HEK293T (cell line): ENCODE measurements around the gene STK4.

Experiments
- CTCF ChIA-PET: fragments of 350-600 bp; formaldehyde crosslinking; extraction: SDS; loops from one replicate; lab custom pipeline; 2021; ENCODE audit warnings: antibody characterized with exemption, inconsistent platforms; lab: Yijun Ruan, JAX
- POLR2A ChIA-PET: fragments of 350-600 bp; formaldehyde crosslinking; extraction: SDS; loops from one replicate; lab custom pipeline; 2020; ENCODE audit warnings: antibody characterized with exemption, inconsistent platforms; lab: Yijun Ruan, JAX
- DNase-seq: peaks from one replicate; pipeline ENCODE4 v3.0.0; 2012; ENCODE audit warnings: mixed read lengths; ENCODE audit errors: extremely low spot score
- ARNT ChIP-seq: fragments of 450-650 bp; IDR thresholded peaks from 2 replicates; pipeline ENCODE4 v1.6.1; 2017; ENCODE audit warnings: mild to moderate bottlenecking
- BHLHE40 ChIP-seq: fragments of 450-650 bp; IDR thresholded peaks from 2 replicates; pipeline ENCODE4 v1.6.1; 2016; ENCODE audit warnings: mild to moderate bottlenecking, moderate library complexity, borderline replicate concordance
- CTBP1 ChIP-seq: fragments of 450-650 bp; IDR thresholded peaks from 2 replicates; pipeline ENCODE4 v1.6.1; 2016; ENCODE audit warnings: borderline replicate concordance
- ELF4 ChIP-seq: fragments of 450-650 bp; IDR thresholded peaks from 2 replicates; pipeline ENCODE4 v1.6.1; 2017; ENCODE audit warnings: antibody characterized with exemption
- FOXA1 ChIP-seq: fragments of 450-650 bp; IDR thresholded peaks from 2 replicates; pipeline ENCODE4 v1.6.1; 2016; ENCODE audit warnings: mild to moderate bottlenecking
- FOXK2 ChIP-seq: fragments of 450-650 bp; IDR thresholded peaks from 2 replicates; pipeline ENCODE4 v1.6.1; 2016; ENCODE audit warnings: mild to moderate bottlenecking
- FOXM1 ChIP-seq: fragments of 450-650 bp; IDR thresholded peaks from 2 replicates; pipeline ENCODE4 v1.6.1; 2017; ENCODE audit warnings: mild to moderate bottlenecking, borderline replicate concordance
- HDGF ChIP-seq: fragments of 450-650 bp; IDR thresholded peaks from 2 replicates; pipeline ENCODE4 v1.6.1; 2017; ENCODE audit warnings: antibody characterized with exemption, borderline replicate concordance
- L3MBTL2 ChIP-seq: fragments of 450-650 bp; conservative IDR thresholded peaks from 2 replicates; pipeline ENCODE4 v1.6.1; 2016; ENCODE audit warnings: mild to moderate bottlenecking
- LEF1 ChIP-seq: fragments of 450-650 bp; IDR thresholded peaks from 2 replicates; pipeline ENCODE4 v1.6.1; 2017; ENCODE audit warnings: mild to moderate bottlenecking, borderline replicate concordance
- NFRKB ChIP-seq: fragments of 450-650 bp; IDR thresholded peaks from 2 replicates; pipeline ENCODE4 v1.6.1; 2016; ENCODE audit warnings: mild to moderate bottlenecking, moderate library complexity
- SP1 ChIP-seq: fragments of 450-650 bp; IDR thresholded peaks from 2 replicates; pipeline ENCODE4 v1.6.1; 2017
- SUZ12 ChIP-seq: fragments of 450-650 bp; IDR thresholded peaks from 2 replicates; pipeline ENCODE4 v1.6.1; 2016; ENCODE audit warnings: mild to moderate bottlenecking
- TARDBP ChIP-seq: fragments of 450-650 bp; IDR thresholded peaks from 2 replicates; pipeline ENCODE4 v1.6.1; 2016
- ZNF384 ChIP-seq: fragments of 450-650 bp; IDR thresholded peaks from 2 replicates; pipeline ENCODE4 v1.6.1; 2016
- TF ChIP-seq, protein P1 (sequence below): fragments of 450-650 bp; IDR thresholded peaks from 2 replicates; pipeline ENCODE4 v1.6.1; 2016

Gene STK4

DNA sequence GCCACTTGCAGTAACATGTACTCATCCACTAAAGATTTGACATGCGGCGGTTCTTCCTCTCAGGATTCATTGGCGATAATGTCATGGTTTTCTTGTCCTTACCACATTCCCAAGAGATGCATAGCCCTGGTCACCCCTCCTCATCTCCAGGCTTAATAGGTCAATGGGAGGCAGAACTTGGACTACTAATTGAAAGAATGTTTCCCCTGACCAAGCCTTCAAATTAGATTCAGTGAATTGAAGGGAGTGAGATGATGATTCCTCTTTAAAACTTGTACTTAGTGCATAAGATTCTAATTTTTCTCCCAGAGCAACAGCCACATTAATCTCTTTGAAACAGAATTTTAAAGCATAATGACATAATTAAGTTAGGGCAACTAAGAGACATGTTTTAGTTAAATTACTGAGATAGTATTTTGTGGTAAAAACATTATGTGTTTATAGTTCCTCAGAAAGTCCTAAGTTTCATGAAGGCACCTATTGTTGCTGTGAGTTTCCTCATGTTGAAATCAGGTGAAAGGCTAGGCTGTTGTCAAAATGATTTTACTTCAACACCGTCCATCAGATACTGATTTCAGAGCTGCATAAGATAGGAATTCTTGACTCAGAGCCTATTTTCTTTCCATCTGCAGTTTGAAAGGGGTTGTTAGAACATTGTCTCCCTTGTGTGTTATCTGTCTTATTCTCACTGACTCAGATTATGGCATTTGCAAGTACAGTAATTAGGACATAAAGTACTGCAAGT lies 48.5 kb downstream of the STK4 start:
- no peak for DNase-seq
- TF ChIP-seq FOXK2 (no peak), ARNT (no peak), BHLHE40 (no peak), SUZ12 (no peak), FOXM1 (no peak), CTBP1 (no peak), ZNF384 (no peak), HDGF (no peak), TARDBP (no peak), NFRKB (no peak), L3MBTL2 (no peak), LEF1 (no peak), SP1 (no peak), ELF4 (no peak), FOXA1 (no peak)
- TF ChIP-seq, protein P1, sequence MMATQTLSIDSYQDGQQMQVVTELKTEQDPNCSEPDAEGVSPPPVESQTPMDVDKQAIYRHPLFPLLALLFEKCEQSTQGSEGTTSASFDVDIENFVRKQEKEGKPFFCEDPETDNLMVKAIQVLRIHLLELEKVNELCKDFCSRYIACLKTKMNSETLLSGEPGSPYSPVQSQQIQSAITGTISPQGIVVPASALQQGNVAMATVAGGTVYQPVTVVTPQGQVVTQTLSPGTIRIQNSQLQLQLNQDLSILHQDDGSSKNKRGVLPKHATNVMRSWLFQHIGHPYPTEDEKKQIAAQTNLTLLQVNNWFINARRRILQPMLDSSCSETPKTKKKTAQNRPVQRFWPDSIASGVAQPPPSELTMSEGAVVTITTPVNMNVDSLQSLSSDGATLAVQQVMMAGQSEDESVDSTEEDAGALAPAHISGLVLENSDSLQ = no peak
- POLR2A ChIA-PET = no interaction called here
- CTCF ChIA-PET = no interaction called here

DNA sequence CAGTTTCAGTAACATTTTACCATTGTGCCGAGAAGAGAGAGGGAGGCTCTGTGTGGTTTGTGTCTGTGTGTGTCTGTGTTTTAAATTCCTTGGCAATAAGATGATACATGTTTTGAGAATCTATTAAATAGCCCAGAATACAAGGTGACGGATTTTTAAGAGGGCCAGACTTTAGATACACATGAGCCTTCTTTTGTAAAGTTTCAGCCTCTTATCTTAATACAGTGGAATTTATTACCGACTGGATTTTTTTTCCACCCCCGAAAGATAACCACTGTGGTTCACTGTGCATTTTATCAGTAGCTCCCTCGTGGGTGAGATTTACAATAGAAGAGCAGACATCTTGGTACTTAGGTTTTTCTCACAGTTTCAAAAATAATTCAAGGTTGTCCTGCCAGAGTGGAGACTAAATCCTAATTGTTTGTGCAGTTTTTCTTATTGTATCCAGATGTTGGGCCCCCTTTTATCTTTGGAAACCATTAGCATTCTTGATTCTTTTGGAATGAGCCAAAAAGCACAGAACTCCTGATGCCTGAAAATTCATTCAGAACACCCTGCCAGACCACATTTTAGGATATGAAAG lies 49.9 kb downstream of the STK4 start:
- DNase-seq = no peak
- no peak for TF ChIP-seq BHLHE40
- no peak for TF ChIP-seq FOXM1
- TF ChIP-seq L3MBTL2 = no peak
- no peak for TF ChIP-seq NFRKB
- TF ChIP-seq SUZ12 = no peak
- TF ChIP-seq, protein P1 = no peak
- no peak for TF ChIP-seq LEF1
- TF ChIP-seq FOXK2 = no peak
- TF ChIP-seq FOXA1 = no peak
- no peak for TF ChIP-seq ELF4
- CTCF ChIA-PET = interaction anchor here (0.6 to 1.3 kb wide), 3 partner anchors 28 to 80 kb away, joined by 3 to 4 read pairs (median 3); no protein-coding TSS in a partner anchor
- POLR2A ChIA-PET = no interaction called here

DNA sequence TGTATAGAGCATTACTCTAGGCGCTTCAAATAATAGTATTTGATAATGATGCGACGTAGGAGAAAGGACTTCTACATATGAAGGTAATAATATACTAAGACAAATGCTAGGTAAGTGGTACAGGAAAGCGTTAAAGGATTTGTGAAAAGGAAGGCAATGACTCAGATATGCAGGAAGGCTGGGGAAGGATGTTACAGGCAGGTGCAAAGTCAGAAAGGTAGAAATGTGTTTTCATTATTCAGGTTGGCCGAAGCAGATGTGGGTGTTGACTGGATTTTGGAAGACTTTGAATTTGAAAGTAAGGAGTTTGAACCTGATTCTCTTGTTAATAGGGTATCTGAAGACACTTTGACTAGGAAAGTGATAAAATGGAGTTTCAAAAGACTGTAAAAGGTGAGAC lies 51.0 kb downstream of the STK4 start:
- no peak for DNase-seq
- POLR2A ChIA-PET = interaction anchor here (1.2 kb wide), 1 partner anchor 273 kb away, joined by 3 read pairs; no protein-coding TSS in a partner anchor
- CTCF ChIA-PET = interaction anchor here (1.1 kb wide), 1 partner anchor 27 kb away, joined by 3 read pairs; no protein-coding TSS in a partner anchor
- TF ChIP-seq FOXM1 (no peak), FOXK2 (no peak), CTBP1 (no peak)

DNA sequence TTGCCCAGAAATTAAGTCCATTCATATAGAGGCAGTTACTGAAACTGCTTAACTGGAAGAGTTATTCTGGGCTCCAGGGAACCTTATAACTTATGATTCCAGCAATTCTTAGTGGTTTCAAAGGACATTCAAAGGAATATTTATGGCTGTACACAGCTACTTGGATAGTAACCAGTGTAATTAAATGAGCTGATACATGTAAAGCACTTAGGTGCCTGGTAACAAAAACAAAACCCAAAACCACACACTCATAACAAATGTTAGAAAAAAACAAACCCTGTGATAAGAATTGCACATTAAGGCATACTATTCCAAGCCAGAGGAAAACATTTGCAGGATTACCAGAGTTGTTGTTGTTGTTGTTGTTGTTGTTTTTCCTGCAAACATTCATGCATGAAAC lies 51.5 kb downstream of the STK4 start:
- DNase-seq = no peak
- CTCF ChIA-PET = no interaction called here
- POLR2A ChIA-PET = interaction anchor here (1.2 kb wide), 2 partner anchors 74 to 273 kb away, joined by 3 to 4 read pairs; no protein-coding TSS in a partner anchor
- TF ChIP-seq ZNF384 (no peak), FOXK2 (no peak), ELF4 (no peak), L3MBTL2 (no peak)
- TF ChIP-seq, protein P1 = no peak

DNA sequence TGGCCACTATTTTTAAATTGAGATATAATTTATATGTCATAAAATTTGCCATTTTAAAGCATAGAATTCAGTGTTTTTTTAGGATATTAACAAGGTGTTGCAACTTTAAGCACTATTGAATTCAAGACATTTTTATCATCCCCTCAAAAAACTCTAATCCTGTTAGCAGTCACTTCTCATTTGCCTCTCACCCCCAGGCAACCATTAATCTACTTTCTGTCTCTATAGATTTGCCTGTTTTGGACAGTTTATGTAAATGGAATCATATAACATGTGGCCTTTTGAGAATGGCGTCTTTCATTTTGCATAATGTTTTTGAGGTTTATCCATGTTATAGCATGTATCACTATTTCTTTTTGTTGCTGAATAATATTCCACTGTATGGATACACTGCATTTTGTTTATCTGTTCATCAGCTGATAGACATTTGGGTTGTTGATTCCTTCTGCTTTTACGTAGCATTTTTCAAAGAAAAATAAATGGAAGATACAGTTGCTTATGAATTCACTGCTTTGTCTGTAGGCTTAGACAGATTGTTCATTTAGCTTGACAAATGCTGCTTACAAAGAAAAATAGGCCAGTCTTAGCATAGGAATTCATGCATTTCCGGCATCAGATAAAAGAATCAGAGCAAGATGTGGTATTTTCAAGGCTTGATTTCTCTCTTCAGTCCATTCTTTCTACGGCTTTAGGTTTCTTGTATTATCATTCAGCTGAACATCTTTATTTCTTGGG lies 52.9 kb downstream of the STK4 start:
- DNase-seq = no peak
- ChIA-PET POLR2A (interaction anchor here (1.2 kb wide), 1 partner anchor 73 kb away, joined by 4 read pairs; no protein-coding TSS in a partner anchor), CTCF (interaction anchor here (1.2 kb wide), 2 partner anchors 8 to 24 kb away, joined by 3 to 4 read pairs; no protein-coding TSS in a partner anchor)
- TF ChIP-seq ELF4 (no peak), HDGF (no peak), FOXA1 (no peak), FOXK2 (no peak), CTBP1 (no peak), SUZ12 (no peak), FOXM1 (no peak), L3MBTL2 (no peak), NFRKB (no peak), TARDBP (no peak), SP1 (no peak), LEF1 (no peak), ARNT (no peak), BHLHE40 (no peak)
- TF ChIP-seq, protein P1 = no peak
